ENCODE results near the gene HIPK1.

Gene HIPK1

GRCh38 chr1:113913887-113914664 lies 15.0 kb upstream of the HIPK1 start:
- no peak for DNase-seq

- no peak for DNase-seq
Measured at GRCh38 chr1:113916974-113917373, 12.2 kb upstream of the HIPK1 start.

GRCh38 chr1:113917400-113918082 lies 11.6 kb upstream of the HIPK1 start:
- DNase-seq: no peak

- DNase-seq: no peak
Measured at GRCh38 chr1:113918243-113918642, 10.9 kb upstream of the HIPK1 start.

GRCh38 chr1:113922957-113923356 lies 6.2 kb upstream of the HIPK1 start:
- DNase-seq: no peak

GRCh38 chr1:113924473-113924872 lies 4.7 kb upstream of the HIPK1 start:
- no peak for DNase-seq

- no peak for DNase-seq
Measured at GRCh38 chr1:113928187-113928930, 765 bp upstream of the HIPK1 start.

- no peak for DNase-seq
Measured at GRCh38 chr1:113929750-113930498, 800 bp downstream of the HIPK1 start.

GRCh38 chr1:113930499-113931161 lies 1.5 kb downstream of the HIPK1 start:
- no peak for DNase-seq

- DNase-seq: no peak
Measured at GRCh38 chr1:113931451-113931851, 2.3 kb downstream of the HIPK1 start.

- DNase-seq: no peak
Measured at GRCh38 chr1:113934006-113934405, 4.9 kb downstream of the HIPK1 start.

GRCh38 chr1:113934511-113935055 lies 5.5 kb downstream of the HIPK1 start:
- DNase-seq: no peak

GRCh38 chr1:113935176-113935575 lies 6.1 kb downstream of the HIPK1 start:
- DNase-seq: no peak

- no peak for DNase-seq
Measured at GRCh38 chr1:113935970-113936369, 6.8 kb downstream of the HIPK1 start.

GRCh38 chr1:113937146-113937545 lies 8.0 kb downstream of the HIPK1 start:
- DNase-seq: no peak

GRCh38 chr1:113938192-113938591 lies 9.1 kb downstream of the HIPK1 start:
- no peak for DNase-seq

- no peak for DNase-seq
Measured at GRCh38 chr1:113940365-113941244, 11.5 kb downstream of the HIPK1 start.

GRCh38 chr1:113941245-113941559 lies 12.1 kb downstream of the HIPK1 start:
- no peak for DNase-seq

- DNase-seq: no peak
Measured at GRCh38 chr1:113942527-113942926, 13.4 kb downstream of the HIPK1 start.

- no peak for DNase-seq
Measured at GRCh38 chr1:113943028-113943811, 14.1 kb downstream of the HIPK1 start.
